Neuronal stem cell (in vitro differentiated cells): ENCODE data around the gene SCAP.

Source experiments
- DNase-seq: peaks from one replicate; pipeline ENCODE4 v3.0.0-alpha.2; 2013; ENCODE audit warnings: low spot score
- H2AFZ ChIP-seq: one replicate; pipeline ENCODE4 v1.6.1; 2013; ENCODE audit warnings: mild to moderate bottlenecking, low read length, inconsistent platforms
- H2AK5ac ChIP-seq: 2 replicates; pipeline ENCODE4 v1.6.1; 2013; ENCODE audit warnings: low read depth, mild to moderate bottlenecking, inconsistent platforms, low read length, moderate library complexity, mixed read lengths
- H2BK120ac ChIP-seq: 2 replicates; pipeline ENCODE4 v1.6.1; 2013; ENCODE audit warnings: low read depth, mild to moderate bottlenecking, inconsistent platforms, low read length, moderate library complexity, mixed read lengths
- H2BK12ac ChIP-seq: one replicate; pipeline ENCODE4 v1.6.1; 2013; ENCODE audit warnings: low read length, inconsistent platforms
- H2BK15ac ChIP-seq: 2 replicates; pipeline ENCODE4 v1.6.1; 2013; ENCODE audit warnings: mild to moderate bottlenecking, low read length, inconsistent platforms, mixed read lengths
- H2BK5ac ChIP-seq: one replicate; pipeline ENCODE4 v1.6.1; 2013; ENCODE audit warnings: inconsistent platforms, mild to moderate bottlenecking, low read length, moderate library complexity
- H3K14ac ChIP-seq: one replicate; pipeline ENCODE4 v1.6.1; 2013; ENCODE audit warnings: low read length, inconsistent platforms
- H3K18ac ChIP-seq: 2 replicates; pipeline ENCODE4 v1.6.1; 2013; ENCODE audit warnings: low read length, inconsistent platforms
- H3K23ac ChIP-seq: 2 replicates; pipeline ENCODE4 v1.6.1; 2013; ENCODE audit warnings: low read depth, mild to moderate bottlenecking, mixed read lengths, low read length, inconsistent platforms; ENCODE audit not compliant: poor library complexity
- H3K27ac ChIP-seq: replicated peaks from 3 replicates; pipeline ENCODE4 v1.5.1; 2013; ENCODE audit warnings: low read length, inconsistent platforms
- H3K27me3 ChIP-seq, 3 experiments: 2 replicates each; pipeline ENCODE4 v1.6.1; 2013; ENCODE audit warnings: low read length in 3 of 3, mild to moderate bottlenecking in 2 of 3, inconsistent platforms in 1 of 3, low read depth in 1 of 3, mixed read lengths in 1 of 3, moderate library complexity in 1 of 3; ENCODE audit not compliant: control insufficient read depth in 3 of 3, insufficient read depth in 3 of 3
- H3K36me3 ChIP-seq, 2 donors: replicated peaks in 1 of 2; 2 replicates each; pipeline ENCODE4 v1.6.1; 2013; ENCODE audit warnings: low read length in 2 of 2; ENCODE audit not compliant: control insufficient read depth in 2 of 2, insufficient read depth in 2 of 2
- H3K4ac ChIP-seq: 2 replicates; pipeline ENCODE4 v1.6.1; 2013; ENCODE audit warnings: inconsistent platforms, mild to moderate bottlenecking, low read length, moderate library complexity
- H3K4me1 ChIP-seq, 2 donors: 1 replicate in 1 of 2; 2 replicates in 1 of 2; pipeline ENCODE4 v1.6.1; 2013; ENCODE audit warnings: low read length in 2 of 2, low read depth in 1 of 2; ENCODE audit not compliant: control insufficient read depth in 2 of 2, insufficient read depth in 1 of 2
- H3K4me2 ChIP-seq: one replicate; pipeline ENCODE4 v1.6.1; 2013; ENCODE audit warnings: mild to moderate bottlenecking, low read length, inconsistent platforms; ENCODE audit not compliant: insufficient read depth, poor library complexity, severe bottlenecking
- H3K4me3 ChIP-seq, 2 donors: 2 replicates each; pipeline ENCODE4 v1.5.1; 2013; ENCODE audit warnings: low read length in 2 of 2, mild to moderate bottlenecking in 2 of 2, inconsistent platforms in 1 of 2, moderate library complexity in 1 of 2
- H3K79me1 ChIP-seq: one replicate; pipeline ENCODE4 v1.6.1; 2013; ENCODE audit warnings: low read depth, mild to moderate bottlenecking, inconsistent platforms, low read length, moderate library complexity
- H3K9ac ChIP-seq: one replicate; pipeline ENCODE4 v1.6.1; 2013; ENCODE audit warnings: mild to moderate bottlenecking, low read depth, low read length, inconsistent platforms; ENCODE audit not compliant: poor library complexity
- H3K9me3 ChIP-seq, 2 donors: replicated peaks in 1 of 2; 2 replicates each; pipeline versions ENCODE3 to v1.6.1; 2013; ENCODE audit warnings: low read length in 2 of 2, mild to moderate bottlenecking in 2 of 2, inconsistent platforms in 1 of 2, low read depth in 1 of 2, mixed read lengths in 1 of 2, moderate library complexity in 1 of 2; ENCODE audit not compliant: control insufficient read depth in 2 of 2, insufficient read depth in 1 of 2
- H4K8ac ChIP-seq: one replicate; pipeline ENCODE4 v1.6.1; 2013; ENCODE audit warnings: low read depth, mild to moderate bottlenecking, inconsistent platforms, low read length, moderate library complexity
- H4K91ac ChIP-seq: one replicate; pipeline ENCODE4 v1.6.1; 2013; ENCODE audit warnings: low read length, low read depth, mild to moderate bottlenecking, inconsistent platforms; ENCODE audit not compliant: poor library complexity
- WGBS, 2 donors: extraction: QIAGEN DNeasy Blood & Tissue Kit; methylation state at CpG; one replicate each; pipeline ENCODE4 v1.1.7; 2013; ENCODE audit warnings: missing lambda C conversion rate in 2 of 2, mixed read lengths in 1 of 2; ENCODE audit not compliant: insufficient read length in 2 of 2, insufficient replicate concordance in 1 of 2; ENCODE audit errors: extremely low coverage in 2 of 2; 5-methylcytosine and 5-hydroxymethylcytosine counted together

Gene SCAP

GRCh38 chr3:47385796-47386195 is 89.9 kb downstream of the SCAP start:
- Histone ChIP-seq H3K4me2 (no peak overlapping the region), H3K4me1 (peaks cover 5% of the 10 kb centered on the region in 2 donors), H2BK5ac (no peak overlapping the region), H3K4ac (no peak overlapping the region), H3K79me1 (peaks cover 4% of the 10 kb centered on the region), H3K36me3 (peaks cover 0 to 52% of the 10 kb centered on the region in 2 donors), H3K27me3 (no peaks in the 10 kb centered on the region), H2AK5ac (no peak overlapping the region), H3K4me3 (no peak overlapping the region), H3K14ac (no peak overlapping the region), H2BK120ac (no peak overlapping the region), H2BK15ac (no peak overlapping the region), H2AFZ (no peak overlapping the region), H3K27ac (no peak overlapping the region), H3K18ac (no peak overlapping the region), H3K9me3 (no peaks in the 10 kb centered on the region), H2BK12ac (no peak overlapping the region), H3K23ac (no peak overlapping the region), H4K8ac (no peak overlapping the region), H4K91ac (no peak overlapping the region), H3K9ac (no peak overlapping the region)
- DNase-seq, result no peak
- WGBS, 2 donors, result no CpG with 5 or more reads among the region's 2 CpGs

GRCh38 chr3:47385007-47385406 is 90.7 kb downstream of the SCAP start:
- Histone ChIP-seq H3K27ac (no peak overlapping the region), H3K4me2 (no peak overlapping the region)

GRCh38 chr3:47384425-47384824 is 91.3 kb downstream of the SCAP start:
- H3K27me3 ChIP-seq, result no peaks in the 10 kb centered on the region
- no peaks in the 10 kb centered on the region for H3K9me3 ChIP-seq
- no peak overlapping the region for H3K4me3 ChIP-seq
- no peak overlapping the region for H3K4me2 ChIP-seq
- H3K9ac ChIP-seq, result no peak overlapping the region
- no peak overlapping the region for H2AK5ac ChIP-seq
- no peak overlapping the region for H2BK12ac ChIP-seq
- H3K4ac ChIP-seq, result no peak overlapping the region
- no peak overlapping the region for H3K14ac ChIP-seq
- peaks cover 0 to 48% of the 10 kb centered on the region in 2 donors for H3K36me3 ChIP-seq
- H3K27ac ChIP-seq, result no peak overlapping the region
- H3K18ac ChIP-seq, result no peak overlapping the region
- H3K4me1 ChIP-seq, result peaks cover 5 to 6% of the 10 kb centered on the region in 2 donors
- H2BK15ac ChIP-seq, result no peak overlapping the region
- DNase-seq, result no peak
- H4K91ac ChIP-seq, result no peak overlapping the region
- H3K79me1 ChIP-seq, result peaks cover 4% of the 10 kb centered on the region
- no peak overlapping the region for H2AFZ ChIP-seq
- no peak overlapping the region for H4K8ac ChIP-seq
- no peak overlapping the region for H2BK120ac ChIP-seq
- no peak overlapping the region for H3K23ac ChIP-seq
- no CpG with 5 or more reads among the region's 4 CpGs for WGBS, 2 donors
- H2BK5ac ChIP-seq, result no peak overlapping the region

More at GRCh38 chr3:47385007-47385406, 90.7 kb downstream of the SCAP start:
- H2BK12ac ChIP-seq, result no peak overlapping the region
- H3K9ac ChIP-seq, result no peak overlapping the region
- H2BK5ac ChIP-seq, result no peak overlapping the region
- no peak overlapping the region for H4K8ac ChIP-seq
- no peak overlapping the region for H3K4me3 ChIP-seq
- no peak overlapping the region for H2AFZ ChIP-seq
- no peak for DNase-seq
- H3K4ac ChIP-seq, result no peak overlapping the region
- H2BK15ac ChIP-seq, result no peak overlapping the region
- peaks cover 4% of the 10 kb centered on the region for H3K79me1 ChIP-seq
- no peak overlapping the region for H3K23ac ChIP-seq
- H3K4me1 ChIP-seq, result peaks cover 5% of the 10 kb centered on the region in 2 donors
- peaks cover 0 to 48% of the 10 kb centered on the region in 2 donors for H3K36me3 ChIP-seq
- no peaks in the 10 kb centered on the region for H3K27me3 ChIP-seq
- WGBS, 2 donors, result no CpG with 5 or more reads among the region's 4 CpGs
- H2AK5ac ChIP-seq, result no peak overlapping the region
- H3K18ac ChIP-seq, result no peak overlapping the region
- no peak overlapping the region for H3K14ac ChIP-seq
- no peak overlapping the region for H2BK120ac ChIP-seq
- no peaks in the 10 kb centered on the region for H3K9me3 ChIP-seq
- H4K91ac ChIP-seq, result no peak overlapping the region

GRCh38 chr3:47381317-47382157 is 94.2 kb downstream of the SCAP start:
- Histone ChIP-seq H3K36me3 (peaks cover 0 to 26% of the 10 kb centered on the region in 2 donors), H4K8ac (peak overlapping the region; percentile 45), H3K27ac (peak overlapping the region; percentile 33), H2BK12ac (no peak overlapping the region), H3K14ac (peak overlapping the region; percentile 28), H4K91ac (peak overlapping the region; percentile 56), H3K4me3 (peak overlapping the region; percentile 81 to 95), H3K9ac (peak overlapping the region; percentile 93), H2AFZ (peak overlapping the region; percentile 89), H3K23ac (peak overlapping the region; percentile 97), H2BK5ac (no peak overlapping the region), H3K79me1 (peaks cover 4% of the 10 kb centered on the region), H3K27me3 (no peaks in the 10 kb centered on the region), H3K4me2 (peak overlapping the region; percentile 72), H2BK15ac (no peak overlapping the region), H3K4ac (no peak overlapping the region), H2AK5ac (no peak overlapping the region), H2BK120ac (no peak overlapping the region), H3K4me1 (peaks cover 5 to 6% of the 10 kb centered on the region in 2 donors), H3K18ac (peak overlapping the region; percentile 96), H3K9me3 (no peaks in the 10 kb centered on the region)
- WGBS, 2 donors, result no CpG with 5 or more reads among the region's 44 CpGs
- peak; percentile 77 for DNase-seq
